NOMO-1 treated with dmso at 0.1 percent for 144 hours (cell line): Measurements from ENCODE around the gene LRP5.
"Not testable (repeated sequence)": the region's sequence is repeated elsewhere in the genome, so short reads cannot be mapped to it uniquely, and the experiment has no call there.

Source experiments
- DNase-seq: peaks from one replicate; lab custom pipeline; 2025; ENCODE audit not compliant: unreplicated experiment; lab: John Stamatoyannopoulos, UW

Gene LRP5

GRCh38 chr11:68282141-68282860 is 30.1 kb upstream of the LRP5 start:
- DNase-seq, result peak; percentile 35

DNA sequence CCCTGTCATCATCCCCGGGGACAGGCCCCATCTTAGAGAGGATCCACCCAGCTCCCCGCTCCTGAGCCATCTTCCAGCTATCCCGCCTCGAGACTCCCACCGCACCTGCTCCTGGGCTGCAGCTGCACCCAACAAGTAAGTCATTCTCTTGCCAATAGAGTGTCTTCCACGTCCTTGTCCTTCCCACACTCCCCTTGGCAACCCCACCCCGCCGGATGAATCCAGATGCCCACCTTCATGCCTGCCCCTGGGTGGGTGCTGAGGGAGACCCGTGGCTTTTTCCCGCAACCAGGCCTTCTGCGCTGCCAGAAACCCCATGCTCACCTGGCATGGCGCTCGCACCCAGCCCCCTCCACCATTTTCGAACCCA is 29.5 kb upstream of the LRP5 start:
- no peak for DNase-seq

DNA sequence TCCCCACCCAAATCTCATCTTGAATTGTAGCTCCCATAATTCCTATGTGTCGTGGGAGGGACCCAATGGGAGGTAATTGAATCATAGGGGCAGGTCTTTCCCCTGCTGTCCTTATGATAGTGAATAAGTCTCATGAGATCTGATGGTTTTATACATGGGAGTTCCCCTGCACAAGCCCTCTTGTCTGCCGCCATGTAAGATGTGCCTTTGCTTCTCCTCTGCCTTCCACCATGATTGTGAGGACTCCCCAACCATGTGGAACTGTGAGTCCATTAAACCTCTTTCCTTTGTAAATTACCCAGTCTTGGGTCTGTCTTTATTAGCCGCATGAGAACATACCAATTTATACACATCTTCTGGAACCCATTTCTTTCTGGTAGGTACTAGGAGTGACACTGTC is 27.8 kb upstream of the LRP5 start:
- not testable (repeated sequence) for DNase-seq

- no peak for DNase-seq
Measured at GRCh38 chr11:68287419-68287818, 25.0 kb upstream of the LRP5 start.

DNA sequence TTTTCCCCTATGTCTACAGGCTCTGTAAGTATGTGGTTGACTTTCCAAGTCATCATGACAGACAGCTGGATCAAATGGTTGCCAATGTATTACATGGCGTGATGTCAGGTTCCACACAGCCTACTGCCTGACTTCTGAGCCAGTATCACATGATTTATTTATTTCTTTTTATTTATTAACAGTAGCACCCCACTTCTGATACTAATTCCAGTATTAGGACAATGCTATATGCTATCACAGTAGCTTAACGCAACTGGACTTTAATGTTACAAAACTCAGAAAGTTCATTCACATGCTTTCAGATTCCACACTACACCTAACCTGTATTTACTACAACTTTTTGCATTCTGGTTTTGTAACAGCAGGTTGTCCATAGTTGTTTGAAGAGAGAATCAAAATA is 22.9 kb upstream of the LRP5 start:
- DNase-seq, result no peak

GRCh38 chr11:68293708-68294107 is 18.7 kb upstream of the LRP5 start:
- no peak for DNase-seq

GRCh38 chr11:68295271-68295670 is 17.1 kb upstream of the LRP5 start:
- no peak for DNase-seq

- DNase-seq, result no peak
Measured at GRCh38 chr11:68295940-68296339, 16.5 kb upstream of the LRP5 start.

DNA sequence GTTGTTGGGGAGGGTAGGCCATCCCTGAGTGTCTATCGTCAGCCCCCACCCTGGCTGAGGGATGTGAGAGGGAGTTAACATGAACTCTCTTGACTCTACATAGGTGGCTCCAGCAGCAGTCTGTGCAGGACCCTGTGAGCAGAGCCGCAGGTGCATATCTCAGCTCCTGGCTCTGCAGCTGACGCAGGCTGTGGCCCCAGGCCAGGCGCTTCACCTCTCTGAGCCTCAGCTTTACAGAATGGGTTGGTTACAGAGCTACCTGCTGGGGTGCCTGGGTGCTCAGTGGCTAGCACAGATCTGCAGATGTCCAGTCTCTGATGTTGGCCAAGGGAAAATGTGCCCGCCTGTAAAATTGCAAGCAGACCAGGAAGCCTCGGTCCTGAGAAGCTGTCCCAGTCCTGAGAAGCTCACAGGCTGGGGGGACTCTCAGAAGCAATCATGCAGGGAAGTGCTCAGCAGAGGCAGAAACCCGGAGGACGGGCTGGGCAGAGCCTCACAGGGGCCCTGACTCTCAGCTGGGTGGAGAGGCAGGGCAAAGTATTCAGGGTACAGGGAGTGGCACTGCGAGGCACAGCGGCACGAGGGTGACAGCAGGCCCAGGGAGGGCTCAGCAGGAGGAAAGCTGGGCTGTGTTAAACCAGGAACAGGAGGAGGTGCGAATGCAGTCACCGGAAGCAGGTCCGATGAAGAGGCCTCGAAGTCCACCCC is 15.9 kb upstream of the LRP5 start:
- DNase-seq, result no peak

GRCh38 chr11:68297052-68297378 is 15.4 kb upstream of the LRP5 start:
- DNase-seq, result no peak

GRCh38 chr11:68297494-68297811 is 14.9 kb upstream of the LRP5 start:
- no peak for DNase-seq

DNA sequence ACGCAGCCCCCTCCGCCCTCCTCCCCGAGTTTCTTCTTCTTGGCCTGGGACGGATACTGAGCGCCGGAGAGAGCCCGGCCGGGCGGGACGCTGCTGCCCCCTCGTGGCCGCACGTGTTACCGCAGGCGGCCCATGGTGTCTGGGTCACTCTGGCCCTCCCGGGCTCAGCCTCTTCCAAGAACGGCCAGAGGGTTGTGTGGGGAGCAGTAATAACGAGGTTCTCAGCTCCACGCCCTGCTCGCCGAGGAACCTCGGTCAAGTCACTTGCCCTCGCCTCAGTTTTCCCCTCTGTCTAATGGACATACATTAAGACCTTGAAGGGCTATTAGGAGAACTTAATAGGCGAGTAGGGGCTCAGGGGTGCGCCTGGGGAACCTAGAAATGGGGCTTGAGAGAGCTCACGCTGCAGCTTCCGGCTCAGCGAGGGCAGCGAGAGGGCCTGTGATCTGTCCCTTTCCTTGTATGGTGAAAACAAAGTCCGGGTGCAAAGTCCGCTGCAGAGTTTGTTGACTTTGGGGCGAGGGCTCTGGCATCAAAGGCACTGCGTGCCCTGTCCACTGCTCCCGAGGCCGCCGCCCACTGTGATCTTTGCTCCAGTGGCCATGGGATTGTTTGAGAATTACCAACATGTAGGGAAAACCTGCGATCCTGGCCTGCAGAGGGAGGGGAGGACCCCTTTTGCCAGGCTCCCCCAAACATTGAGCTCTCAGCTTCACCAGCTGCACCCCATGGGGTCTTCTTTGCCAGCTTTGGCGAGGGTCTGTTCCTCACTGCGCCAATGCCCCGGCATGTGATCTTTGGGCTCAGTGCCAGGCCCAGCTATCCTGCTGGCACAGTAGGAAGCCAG is 14.4 kb upstream of the LRP5 start:
- DNase-seq, result peak; percentile 53

DNA sequence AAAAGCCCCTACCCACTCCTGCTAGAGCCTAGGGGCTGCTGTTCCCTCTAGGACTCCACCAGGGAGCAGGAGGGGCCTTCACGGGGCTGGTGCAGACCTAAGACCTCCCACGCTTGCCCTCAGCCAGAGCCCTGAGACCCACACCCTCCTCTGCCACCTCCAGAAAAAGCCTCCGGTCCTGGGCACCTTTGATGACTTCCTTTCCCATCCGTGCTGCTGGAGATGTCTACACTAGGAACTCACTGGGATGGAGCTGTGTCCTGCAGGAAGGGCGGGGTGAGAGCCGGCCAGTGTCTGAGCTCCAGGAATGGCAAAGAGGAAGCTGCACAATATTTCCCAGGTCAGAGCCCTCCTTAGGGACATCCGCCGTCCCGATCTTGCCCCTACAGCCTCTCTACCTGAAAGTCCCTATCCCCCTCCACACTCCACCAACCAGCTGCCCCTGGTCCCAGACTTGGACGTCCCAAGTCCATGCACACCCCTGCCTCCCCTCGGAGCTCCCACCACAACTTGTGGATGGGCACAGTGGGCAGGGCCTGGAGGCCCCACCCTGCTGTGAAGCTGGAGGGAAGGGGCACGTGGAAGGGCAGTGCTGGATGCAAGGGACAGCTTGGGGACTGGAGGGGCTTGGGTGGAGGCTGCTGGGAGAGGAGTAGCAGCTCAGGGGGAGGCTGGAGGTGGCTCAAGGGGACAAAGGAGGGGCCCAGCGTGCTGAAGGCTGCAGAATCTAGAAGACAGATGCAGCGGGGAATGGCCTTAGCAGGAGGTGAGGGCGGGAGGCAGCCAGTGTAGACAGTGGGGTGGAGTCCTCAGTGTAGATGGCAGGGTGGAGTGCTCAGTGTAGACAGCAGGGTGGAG is 13.5 kb upstream of the LRP5 start:
- no peak for DNase-seq

- not testable (repeated sequence) for DNase-seq
Measured at GRCh38 chr11:68299517-68299879, 12.9 kb upstream of the LRP5 start.

DNA sequence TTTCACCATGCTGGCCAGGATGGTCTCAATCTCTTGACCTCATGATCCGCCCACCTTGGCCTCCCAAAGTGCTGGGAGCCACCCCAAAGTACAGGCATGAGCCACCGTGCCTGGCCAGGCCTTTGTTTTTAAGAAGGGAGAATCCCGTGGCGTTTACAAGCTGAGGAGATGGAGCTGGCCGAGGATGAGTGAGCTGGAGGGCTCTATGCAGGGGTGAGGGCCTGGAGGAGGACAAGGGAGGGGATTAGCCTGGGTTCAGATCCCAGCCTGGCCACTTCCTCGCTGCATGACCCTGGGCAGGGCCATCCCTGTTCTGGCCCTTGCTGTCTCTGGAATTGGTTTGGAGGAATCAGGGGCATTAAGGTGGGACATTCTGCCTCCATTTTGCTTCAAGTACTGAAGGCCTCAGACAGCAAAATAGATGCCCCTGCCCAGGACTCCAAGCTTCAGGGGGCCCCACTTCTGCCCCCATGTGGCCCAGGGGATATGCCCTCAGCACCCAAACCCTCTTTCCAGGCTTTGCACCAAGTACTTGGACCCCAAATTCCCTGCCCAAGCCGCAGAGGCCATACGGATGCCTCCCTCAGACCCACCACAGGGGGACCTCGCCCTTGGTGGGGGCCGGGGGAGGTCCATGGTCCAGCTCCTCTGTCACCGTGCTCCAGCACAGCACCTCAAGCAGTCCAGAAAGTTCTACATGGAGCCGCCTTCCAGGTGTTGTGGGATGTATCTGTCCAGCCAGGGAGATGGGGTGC is 12.1 kb upstream of the LRP5 start:
- no peak for DNase-seq

GRCh38 chr11:68302256-68302655 is 10.1 kb upstream of the LRP5 start:
- DNase-seq, result no peak

- no peak for DNase-seq
Measured at GRCh38 chr11:68302670-68303069, 9.7 kb upstream of the LRP5 start.

GRCh38 chr11:68303083-68303482 is 9.3 kb upstream of the LRP5 start:
- peak; percentile 43 for DNase-seq

- no peak for DNase-seq
Measured at GRCh38 chr11:68303982-68304780, 8.2 kb upstream of the LRP5 start.

- no peak for DNase-seq
Measured at GRCh38 chr11:68306636-68307035, 5.8 kb upstream of the LRP5 start.
